ENCODE measurements around the gene SCYL2. TPM values are rescaled to one million over a fixed set of nuclear protein-coding genes. Genes with fewer than 3 reads are reported as not detected.

SCYL2 gene
- total RNA-seq, 2 donors from 2014 or later: 13.8 to 23.1 TPM

GRCh38 chr12:100238801-100239200 lies 28.2 kb upstream of the SCYL2 start:
- 94 to 96% methylated on average over 3 of the region's 3 CpGs for WGBS, 2 donors
- Histone ChIP-seq H3K27ac (no peak overlapping the region), H3K4me3 (no peak overlapping the region), H3K9me3 (no peaks in the 10 kb centered on the region), H3K4me1 (no peaks in the 10 kb centered on the region), H3K27me3 (no peaks in the 10 kb centered on the region), H3K36me3 (replicated peaks in 1 of 2; ENCODE audit: insufficient read depth in 1 of 2, low read depth in 2 of 2) (no peaks in the 10 kb centered on the region)
- no peak for DNase-seq
- ATAC-seq: no peak
- TF ChIP-seq CTCF (IDR thresholded peaks at IDR 0.05) (no peak), POLR2A (IDR thresholded peaks at IDR 0.05) (no peak)
- intact Hi-C loops (cut with DNase I): loop anchor here (10.0 kb wide), 2 partner anchors 316 to 496 kb away; no protein-coding TSS in a partner anchor

GRCh38 chr12:100239589-100239988 lies 27.4 kb upstream of the SCYL2 start:
- Histone ChIP-seq H3K27ac (no peak overlapping the region), H3K4me1 (no peaks in the 10 kb centered on the region), H3K9me3 (no peaks in the 10 kb centered on the region), H3K36me3 (replicated peaks in 1 of 2; ENCODE audit: insufficient read depth in 1 of 2, low read depth in 2 of 2) (no peaks in the 10 kb centered on the region), H3K27me3 (no peaks in the 10 kb centered on the region), H3K4me3 (no peak overlapping the region)
- intact Hi-C loops (cut with DNase I): loop anchor here (10.0 kb wide), 2 partner anchors 315 to 495 kb away; no protein-coding TSS in a partner anchor
- TF ChIP-seq POLR2A (IDR thresholded peaks at IDR 0.05) (no peak), CTCF (IDR thresholded peaks at IDR 0.05) (no peak)
- ATAC-seq (no peak), DNase-seq (no peak)
- WGBS, 2 donors: 91 to 100% methylated on average over 1 of the region's 1 CpG

GRCh38 chr12:100243137-100243536 lies 23.8 kb upstream of the SCYL2 start:
- TF ChIP-seq POLR2A (IDR thresholded peaks at IDR 0.05): no peak
- TF ChIP-seq CTCF (IDR thresholded peaks at IDR 0.05): no peak
- Histone ChIP-seq H3K27ac (no peak overlapping the region), H3K9me3 (no peaks in the 10 kb centered on the region), H3K4me3 (no peak overlapping the region), H3K4me1 (no peaks in the 10 kb centered on the region), H3K27me3 (no peaks in the 10 kb centered on the region), H3K36me3 (replicated peaks in 1 of 2; ENCODE audit: insufficient read depth in 1 of 2, low read depth in 2 of 2) (no peaks in the 10 kb centered on the region)
- 79 to 92% methylated on average over 5 of the region's 5 CpGs for WGBS, 2 donors
- ATAC-seq (no peak), DNase-seq (no peak)
- intact Hi-C loops (cut with DNase I): loop anchor here (10.0 kb wide), 1 partner anchor 162 kb away; no protein-coding TSS in a partner anchor

GRCh38 chr12:100247765-100248164 lies 19.2 kb upstream of the SCYL2 start:
- H3K27ac ChIP-seq: no peak overlapping the region
- ATAC-seq (no peak), DNase-seq (no peak)
- intact Hi-C loops (cut with DNase I): loop anchor here (10.0 kb wide), 1 partner anchor 157 kb away; no protein-coding TSS in a partner anchor
- H3K27me3 ChIP-seq: no peaks in the 10 kb centered on the region
- WGBS, 2 donors: 91 to 96% methylated on average over 4 of the region's 4 CpGs
- H3K36me3 ChIP-seq (replicated peaks in 1 of 2; ENCODE audit: insufficient read depth in 1 of 2, low read depth in 2 of 2): no peaks in the 10 kb centered on the region
- H3K9me3 ChIP-seq: no peaks in the 10 kb centered on the region
- peaks cover 15% of the 10 kb centered on the region for H3K4me1 ChIP-seq
- H3K4me3 ChIP-seq: no peak overlapping the region
- TF ChIP-seq CTCF (IDR thresholded peaks at IDR 0.05): no peak
- no peak for TF ChIP-seq POLR2A (IDR thresholded peaks at IDR 0.05)

GRCh38 chr12:100248886-100249285 lies 18.1 kb upstream of the SCYL2 start:
- Histone ChIP-seq H3K36me3 (replicated peaks in 1 of 2; ENCODE audit: insufficient read depth in 1 of 2, low read depth in 2 of 2) (no peaks in the 10 kb centered on the region), H3K27ac (no peak overlapping the region), H3K4me1 (peaks cover 15% of the 10 kb centered on the region), H3K4me3 (no peak overlapping the region), H3K9me3 (no peaks in the 10 kb centered on the region), H3K27me3 (no peaks in the 10 kb centered on the region)
- intact Hi-C loops (cut with DNase I): loop anchor here (10.0 kb wide), 1 partner anchor 156 kb away; no protein-coding TSS in a partner anchor
- DNase-seq: no peak
- no peak for ATAC-seq
- TF ChIP-seq POLR2A (IDR thresholded peaks at IDR 0.05) (no peak), CTCF (IDR thresholded peaks at IDR 0.05) (no peak)

All from body of pancreas (tissue), 4 donors.